ENCODE measurements around the gene ECPAS.

Gene ECPAS

DNA sequence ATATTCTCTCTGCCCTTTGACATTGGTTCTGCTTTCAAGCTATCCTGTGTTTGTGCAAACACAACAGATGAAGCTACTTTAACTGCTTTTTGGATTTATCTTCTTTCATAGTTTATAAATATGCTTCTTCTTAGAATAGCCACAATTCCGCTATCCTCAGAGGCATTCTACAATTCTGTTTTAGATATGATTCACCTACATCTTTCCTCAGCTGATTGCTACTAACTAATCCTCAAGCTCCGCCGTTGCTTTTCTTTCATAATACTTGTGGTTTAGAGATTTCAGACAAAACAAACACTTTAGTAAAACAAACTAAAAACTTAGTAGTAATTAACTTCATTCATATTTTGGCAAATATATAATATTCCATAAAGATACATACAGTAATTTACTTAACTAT, 52.5 kb downstream of the ECPAS start:
- Histone ChIP-seq H3K9me3 (ENCODE audit: insufficient read depth, low read length) (no peaks in the 10 kb centered on the region), H4K20me1 (ENCODE audit: low read depth, low read length) (no peaks in the 10 kb centered on the region), H2AFZ (ENCODE audit: low read depth, low read length, severe bottlenecking) (no peak overlapping the region), H3K9ac (ENCODE audit: low read length) (no peak overlapping the region), H3K4me2 (ENCODE audit: low read depth, low read length, poor library complexity, severe bottlenecking) (no peak overlapping the region), H3K27me3 (ENCODE audit: low read length) (no peaks in the 10 kb centered on the region), H3K4me3 (ENCODE audit: insufficient read depth, low read length, poor library complexity, severe bottlenecking) (no peak overlapping the region), H3K36me3 (ENCODE audit: low read length) (peaks cover 8% of the 10 kb centered on the region; the same call in 1 of the 2 replicates), H3K9me2 (replicated peaks; ENCODE audit: insufficient read depth, low read length) (no peaks in the 10 kb centered on the region), H3K27ac (ENCODE audit: low read depth, low read length) (no peak overlapping the region), H3F3A (ENCODE audit: insufficient read depth) (no peaks in the 10 kb centered on the region), H3K79me2 (ENCODE audit: insufficient read depth, low read length) (no peaks in the 10 kb centered on the region)
- TF ChIP-seq CTCF (IDR thresholded peaks at IDR 0.05; ENCODE audit: insufficient read depth, low read length, poor library complexity, severe bottlenecking) (no peak), EZH2phosphoT487 (conservative IDR thresholded peaks at IDR 0.05; ENCODE audit: low read length) (no peak)

DNA sequence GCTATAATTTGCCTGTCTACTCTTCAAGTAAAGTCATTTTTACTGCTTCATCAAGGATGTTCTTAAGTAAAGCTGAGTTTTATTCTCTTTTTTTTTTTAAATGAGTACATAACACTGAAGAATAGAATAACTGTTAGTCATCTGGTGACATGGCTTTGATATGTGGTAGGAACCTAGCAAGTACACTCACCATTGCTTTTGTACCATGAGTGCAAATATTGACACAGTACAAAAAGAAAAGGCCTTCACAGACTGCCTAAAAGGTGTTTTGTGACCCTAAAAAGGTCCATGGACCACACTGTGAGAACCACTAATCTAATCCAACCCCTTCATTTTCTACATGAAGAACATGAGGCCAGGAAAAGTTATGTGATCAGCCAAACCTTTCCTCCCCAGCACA, 55.0 kb downstream of the ECPAS start:
- Histone ChIP-seq H2AFZ (ENCODE audit: low read depth, low read length, severe bottlenecking) (no peak overlapping the region), H3K4me2 (ENCODE audit: low read depth, low read length, poor library complexity, severe bottlenecking) (no peak overlapping the region), H3K9me2 (replicated peaks; ENCODE audit: insufficient read depth, low read length) (no peaks in the 10 kb centered on the region), H3K27me3 (ENCODE audit: low read length) (no peaks in the 10 kb centered on the region), H3K9ac (ENCODE audit: low read length) (no peak overlapping the region), H3K36me3 (ENCODE audit: low read length) (peaks cover 5% of the 10 kb centered on the region; the same call in 1 of the 2 replicates), H3F3A (ENCODE audit: insufficient read depth) (no peaks in the 10 kb centered on the region), H4K20me1 (ENCODE audit: low read depth, low read length) (no peaks in the 10 kb centered on the region), H3K79me2 (ENCODE audit: insufficient read depth, low read length) (no peaks in the 10 kb centered on the region), H3K9me3 (ENCODE audit: insufficient read depth, low read length) (no peaks in the 10 kb centered on the region), H3K27ac (ENCODE audit: low read depth, low read length) (no peak overlapping the region), H3K4me3 (ENCODE audit: insufficient read depth, low read length, poor library complexity, severe bottlenecking) (no peak overlapping the region)
- TF ChIP-seq EZH2phosphoT487 (conservative IDR thresholded peaks at IDR 0.05; ENCODE audit: low read length) (no peak), CTCF (IDR thresholded peaks at IDR 0.05; ENCODE audit: insufficient read depth, low read length, poor library complexity, severe bottlenecking) (no peak)

DNA sequence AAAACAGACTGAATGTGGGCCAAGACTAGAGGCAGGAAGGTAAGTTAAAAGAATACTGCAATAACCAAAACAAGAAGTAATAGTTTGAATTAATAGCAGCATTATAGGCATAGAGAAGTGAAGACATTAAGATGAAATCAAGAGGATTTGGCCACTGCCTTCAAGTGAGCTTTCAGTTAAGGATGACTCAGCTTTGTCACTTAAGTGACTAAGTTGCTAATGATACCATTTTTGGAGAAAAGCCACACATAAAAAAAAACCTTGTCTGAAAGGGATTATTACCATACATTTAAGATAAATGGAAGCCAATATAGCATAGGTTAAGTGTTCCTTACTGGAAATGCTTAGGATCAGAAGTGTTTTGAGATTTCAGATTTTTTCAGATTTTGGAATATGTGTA, 57.0 kb downstream of the ECPAS start:
- Histone ChIP-seq H3K4me2 (ENCODE audit: low read depth, low read length, poor library complexity, severe bottlenecking) (no peak overlapping the region), H3K27me3 (ENCODE audit: low read length) (no peaks in the 10 kb centered on the region), H3K9ac (ENCODE audit: low read length) (no peak overlapping the region), H2AFZ (ENCODE audit: low read depth, low read length, severe bottlenecking) (no peak overlapping the region), H4K20me1 (ENCODE audit: low read depth, low read length) (no peaks in the 10 kb centered on the region), H3F3A (ENCODE audit: insufficient read depth) (no peaks in the 10 kb centered on the region), H3K79me2 (ENCODE audit: insufficient read depth, low read length) (no peaks in the 10 kb centered on the region), H3K9me2 (replicated peaks; ENCODE audit: insufficient read depth, low read length) (no peaks in the 10 kb centered on the region), H3K27ac (ENCODE audit: low read depth, low read length) (no peak overlapping the region), H3K36me3 (ENCODE audit: low read length) (peaks cover 5% of the 10 kb centered on the region; the same call in 1 of the 2 replicates), H3K4me3 (ENCODE audit: insufficient read depth, low read length, poor library complexity, severe bottlenecking) (no peak overlapping the region), H3K9me3 (ENCODE audit: insufficient read depth, low read length) (no peaks in the 10 kb centered on the region)
- TF ChIP-seq EZH2phosphoT487 (conservative IDR thresholded peaks at IDR 0.05; ENCODE audit: low read length) (no peak), CTCF (IDR thresholded peaks at IDR 0.05; ENCODE audit: insufficient read depth, low read length, poor library complexity, severe bottlenecking) (no peak)

All from SU-DHL-6 (cell line).